Stimulated activated CD4-positive, alpha-beta T cell treated with anti-CD3 and anti-CD28 coated beads, TNF-alpha, amount 100 ng/mL, for 24 hours (primary cell): ENCODE data around the gene SCML1.

Experiments used
- DNase-seq, 3 experiments: peaks; one replicate each; pipeline ENCODE4 v3.0.0-alpha.2; 2020; ENCODE audit warnings: low read depth in 3 of 3

SCML1 gene

DNA sequence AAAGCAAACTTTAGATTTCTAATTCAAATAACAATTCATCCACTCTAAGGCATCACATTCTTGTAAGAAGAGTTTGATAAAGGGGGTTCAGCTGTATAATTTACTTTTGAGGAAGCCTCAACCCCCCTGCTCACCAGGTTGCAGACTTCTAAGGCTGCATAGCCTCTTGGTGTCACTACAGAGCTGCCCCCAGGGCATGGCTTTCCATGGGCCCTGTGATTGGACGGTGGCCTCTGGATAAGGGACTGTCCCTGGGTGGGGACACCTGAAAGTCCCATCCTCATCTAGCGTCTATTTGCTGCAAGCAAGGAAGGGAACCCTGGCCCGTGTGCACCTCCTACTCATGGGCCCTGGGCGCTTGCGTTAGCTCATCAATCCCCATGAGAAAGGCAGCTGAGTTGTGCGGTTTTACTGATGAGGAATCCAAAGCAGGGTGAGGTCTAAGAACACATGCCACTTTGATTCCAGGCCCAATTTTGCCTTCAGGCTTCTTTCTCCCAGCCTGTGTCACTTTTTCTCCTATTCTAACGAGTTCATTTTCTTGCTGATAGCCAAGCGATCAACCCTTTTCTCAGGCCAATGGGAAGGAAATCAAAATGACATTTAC, 51.8 kb downstream of the SCML1 start:
- DNase-seq, result no peak

DNA sequence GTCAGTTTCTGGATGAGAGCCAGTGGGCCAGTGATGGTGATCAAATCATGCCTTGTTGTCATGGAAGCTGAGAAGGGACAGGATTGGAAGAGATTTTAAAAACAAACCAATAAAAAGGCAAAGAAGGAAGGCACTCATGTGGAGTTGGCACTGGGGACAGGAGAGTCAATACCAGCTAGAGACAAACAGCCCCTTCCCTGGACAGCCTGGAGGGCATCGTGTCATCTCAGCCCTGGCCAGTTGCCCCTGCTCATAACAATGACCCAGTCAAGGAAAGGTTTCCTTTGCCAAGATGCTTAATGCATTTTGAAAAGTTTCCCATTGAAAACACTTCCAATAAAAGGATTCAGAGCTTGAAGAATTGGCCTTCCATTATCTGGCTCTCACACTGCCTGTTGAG, 55.5 kb downstream of the SCML1 start:
- DNase-seq, result no peak

DNA sequence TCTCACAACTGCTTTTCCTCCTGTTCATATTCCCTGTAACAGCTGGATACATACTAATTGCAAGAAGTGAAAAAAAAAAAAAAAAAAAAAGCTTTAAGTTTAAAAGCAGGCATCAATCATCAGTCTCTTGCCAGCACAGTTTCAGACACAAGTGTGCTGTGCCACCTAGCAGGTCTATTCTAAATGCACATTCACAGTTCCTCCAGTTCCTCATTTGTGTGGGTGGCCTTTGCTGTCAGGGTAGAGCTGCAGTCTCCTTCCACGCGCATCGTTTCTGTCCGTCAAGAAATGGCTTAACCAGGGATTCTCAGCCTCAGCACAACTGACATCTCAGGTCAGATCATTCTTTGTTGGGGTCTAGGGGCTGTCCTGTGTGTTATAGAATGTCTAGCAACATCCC, 61.6 kb downstream of the SCML1 start:
- no peak for DNase-seq

DNA sequence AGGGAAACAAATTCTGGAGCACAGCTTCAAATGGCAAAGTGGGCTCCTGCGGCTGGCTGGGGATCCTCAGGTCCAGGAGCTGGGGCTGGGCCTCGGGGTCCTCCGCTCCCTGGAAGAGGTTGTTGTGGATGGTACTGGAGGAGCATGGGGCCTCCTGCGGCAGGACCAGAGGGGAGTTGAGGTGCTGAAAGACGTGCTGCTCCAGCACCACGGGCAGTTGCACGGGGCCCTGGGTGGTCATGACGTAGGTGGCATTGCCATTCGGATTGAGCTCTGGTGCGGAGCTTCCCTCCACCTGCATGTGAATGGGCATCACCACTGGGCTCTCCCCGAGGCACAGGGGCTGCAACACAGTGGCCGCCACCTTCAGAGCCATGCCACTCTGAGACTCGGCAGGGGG, 64.1 kb downstream of the SCML1 start:
- DNase-seq, result no peak

DNA sequence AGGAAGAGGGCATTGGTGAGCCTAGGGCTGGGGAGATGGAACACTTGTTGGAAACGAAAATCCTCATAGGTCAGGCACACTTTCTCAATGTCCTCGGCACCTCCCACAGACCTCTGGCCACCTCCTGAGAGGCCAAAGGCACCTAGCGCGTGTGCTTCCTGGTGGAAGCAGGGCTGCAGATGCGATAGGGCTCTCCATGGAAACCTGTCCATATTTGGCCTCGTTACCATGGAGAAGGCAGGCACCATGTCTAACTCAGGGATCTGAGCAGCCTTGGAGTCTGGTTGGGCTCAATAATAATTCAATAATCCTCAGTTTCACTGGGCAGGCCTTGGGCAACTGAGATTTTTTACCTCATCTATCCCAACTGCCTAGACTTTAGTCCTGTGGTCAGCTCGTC, 65.5 kb downstream of the SCML1 start:
- no peak for DNase-seq

DNA sequence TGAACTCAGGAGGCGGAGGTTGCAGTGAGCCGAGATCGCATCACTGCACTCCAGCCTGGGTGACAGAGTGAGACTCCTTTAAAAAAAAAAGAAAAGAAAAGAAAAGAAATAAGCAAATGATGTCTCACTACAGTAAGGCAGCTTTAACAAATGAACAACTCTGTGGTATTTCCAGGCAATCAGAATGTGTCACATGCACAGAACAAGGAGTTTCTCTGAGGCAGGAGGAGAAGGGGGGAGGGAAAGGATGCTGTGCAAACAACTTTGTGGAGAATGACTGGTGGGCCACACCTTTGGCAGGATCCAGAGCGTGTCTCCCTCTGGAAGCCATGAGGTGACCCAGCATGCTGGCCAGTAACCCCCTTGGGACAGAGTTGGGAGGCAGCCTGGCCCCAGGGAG, 66.2 kb downstream of the SCML1 start:
- no peak for DNase-seq
